Activated naive CD4-positive, alpha-beta T cell treated with anti-CD3 and anti-CD28 coated beads, Interleukin-2, amount 50 U/mL, for 16 hours (primary cell): ENCODE data around the gene SLC24A4.
"Not testable (repeated sequence)": the region's sequence is repeated elsewhere in the genome, so short reads cannot be mapped to it uniquely, and the experiment has no call there.

Experiments used
- DNase-seq: peaks from one replicate; pipeline ENCODE4 v3.0.0-alpha.2; 2020

SLC24A4 gene

GRCh38 chr14:92373336-92373735, 50.4 kb downstream of the SLC24A4 start:
- no peak for DNase-seq

- no peak for DNase-seq
Observed at GRCh38 chr14:92380131-92380530, 57.2 kb downstream of the SLC24A4 start.

GRCh38 chr14:92380582-92380981, 57.6 kb downstream of the SLC24A4 start:
- DNase-seq, result no peak

- DNase-seq, result no peak
Observed at GRCh38 chr14:92382677-92383076, 59.7 kb downstream of the SLC24A4 start.

- DNase-seq, result no peak
Observed at GRCh38 chr14:92383805-92384204, 60.8 kb downstream of the SLC24A4 start.

DNA sequence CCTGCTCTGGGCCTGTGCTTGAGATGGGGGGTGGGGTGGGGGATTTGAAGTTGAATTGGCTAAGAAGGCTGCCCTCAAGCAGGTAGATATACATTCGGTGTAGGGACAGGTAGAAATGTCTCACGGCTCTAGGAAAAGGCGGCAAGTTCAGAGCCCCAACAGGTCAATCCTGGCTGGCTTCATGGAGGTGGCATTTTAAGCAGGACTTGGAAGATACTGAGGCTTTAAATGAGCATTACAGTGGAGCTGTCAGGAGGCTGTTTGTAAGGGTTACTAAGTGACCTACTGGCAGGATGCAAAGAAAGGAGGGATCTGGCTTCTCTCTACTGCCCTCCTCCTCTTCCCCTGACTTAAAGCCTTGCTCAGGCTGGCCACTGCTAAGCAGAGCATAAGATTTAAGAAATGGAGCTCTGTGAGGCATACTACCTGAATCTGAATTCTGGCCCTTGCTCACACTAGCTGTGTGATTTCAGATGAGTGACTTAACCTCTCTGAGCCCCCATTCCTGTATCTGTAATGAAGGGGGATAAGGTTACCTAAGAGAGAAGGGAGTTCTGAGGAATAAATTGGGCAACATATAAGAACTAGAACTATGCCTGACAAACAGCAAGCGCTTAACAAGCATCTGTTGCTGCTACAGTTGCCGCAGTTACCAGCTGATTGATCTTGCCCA, 61.6 kb downstream of the SLC24A4 start:
- DNase-seq, result no peak

GRCh38 chr14:92385561-92385960, 62.6 kb downstream of the SLC24A4 start:
- no peak for DNase-seq

- no peak for DNase-seq
Observed at GRCh38 chr14:92386165-92386564, 63.2 kb downstream of the SLC24A4 start.

GRCh38 chr14:92386637-92387036, 63.7 kb downstream of the SLC24A4 start:
- no peak for DNase-seq

GRCh38 chr14:92387578-92387977, 64.6 kb downstream of the SLC24A4 start:
- no peak for DNase-seq

DNA sequence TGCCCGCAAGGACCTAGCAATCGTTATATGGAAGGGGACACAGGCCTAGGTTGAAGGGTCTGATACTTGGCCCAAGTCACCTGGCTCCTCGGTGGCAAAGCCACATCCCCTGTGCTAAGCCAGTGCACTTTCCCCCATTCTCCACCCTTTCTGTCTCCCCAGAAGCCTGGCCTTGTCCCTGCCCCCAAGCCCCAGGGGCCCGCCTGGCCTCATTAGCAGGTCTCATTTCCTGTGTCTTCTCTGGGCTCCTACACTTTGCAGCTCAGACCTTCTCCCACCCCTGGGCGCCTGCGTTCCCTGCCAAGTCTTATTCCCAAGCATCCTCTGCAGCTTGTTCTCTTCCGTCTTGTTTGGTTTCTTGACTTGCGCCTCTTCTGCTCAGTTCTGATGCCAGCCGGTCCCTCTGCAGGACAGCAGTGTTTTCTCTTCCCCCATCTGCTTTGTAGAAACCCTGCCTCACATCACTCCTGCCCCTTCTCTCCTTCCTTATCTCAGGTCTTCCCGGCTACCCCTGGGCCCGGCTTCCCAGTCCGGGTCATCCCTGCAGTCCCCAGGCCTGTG, 66.7 kb downstream of the SLC24A4 start:
- no peak for DNase-seq

DNA sequence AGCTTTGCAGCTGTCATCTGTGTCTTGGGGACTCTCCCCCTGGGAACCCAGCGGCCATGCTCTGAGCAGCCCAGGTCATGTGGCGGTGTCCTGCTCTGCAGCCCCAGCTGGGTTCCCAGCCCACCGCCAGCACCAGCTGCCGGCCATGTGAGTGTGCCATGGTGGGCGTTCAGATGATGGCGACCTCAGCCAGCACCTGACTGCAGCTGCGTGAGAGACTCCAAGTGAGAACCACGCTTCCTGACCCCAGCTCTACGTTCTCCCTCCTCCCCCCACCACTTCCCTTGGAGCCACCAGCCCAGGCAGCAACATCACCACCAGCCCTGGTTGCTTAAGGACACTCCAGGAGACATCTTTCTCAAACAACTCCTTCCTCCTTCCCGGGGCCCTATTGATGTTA, 68.8 kb downstream of the SLC24A4 start:
- no peak for DNase-seq

- no peak for DNase-seq
Observed at GRCh38 chr14:92392711-92393110, 69.7 kb downstream of the SLC24A4 start.

GRCh38 chr14:92397150-92397952, 74.4 kb downstream of the SLC24A4 start:
- DNase-seq, result no peak

DNA sequence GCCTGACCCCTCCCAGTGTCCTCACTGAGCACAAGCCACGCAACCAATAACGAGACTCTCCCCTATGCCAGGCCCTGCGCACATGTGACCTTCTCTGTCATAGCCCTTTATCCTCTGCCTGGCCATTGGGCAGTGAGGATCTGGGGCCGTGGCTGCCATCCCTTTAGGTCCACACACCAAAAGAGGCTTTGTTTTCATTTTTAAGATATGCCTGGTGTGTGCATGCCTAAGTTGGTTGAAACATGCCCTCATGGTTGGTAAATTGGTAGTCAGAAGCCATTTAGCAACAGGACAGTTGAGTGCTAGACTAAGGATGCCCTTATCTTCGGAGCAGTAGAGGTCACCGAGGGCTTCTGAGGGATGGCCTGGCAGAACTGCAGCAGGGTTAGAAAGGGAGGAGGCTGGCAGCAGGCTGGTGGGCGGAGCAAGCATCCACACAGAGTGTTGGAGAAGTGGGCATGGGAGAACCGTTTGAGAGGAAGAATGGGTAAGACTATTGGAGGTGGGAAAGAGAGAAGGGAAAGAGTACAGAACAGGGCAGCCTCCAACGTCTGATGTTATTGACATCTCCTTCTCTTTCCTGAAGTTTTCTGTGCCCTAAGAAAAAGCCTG, 75.1 kb downstream of the SLC24A4 start:
- DNase-seq, result no peak

GRCh38 chr14:92398888-92399636, 76.1 kb downstream of the SLC24A4 start:
- DNase-seq, result no peak

DNA sequence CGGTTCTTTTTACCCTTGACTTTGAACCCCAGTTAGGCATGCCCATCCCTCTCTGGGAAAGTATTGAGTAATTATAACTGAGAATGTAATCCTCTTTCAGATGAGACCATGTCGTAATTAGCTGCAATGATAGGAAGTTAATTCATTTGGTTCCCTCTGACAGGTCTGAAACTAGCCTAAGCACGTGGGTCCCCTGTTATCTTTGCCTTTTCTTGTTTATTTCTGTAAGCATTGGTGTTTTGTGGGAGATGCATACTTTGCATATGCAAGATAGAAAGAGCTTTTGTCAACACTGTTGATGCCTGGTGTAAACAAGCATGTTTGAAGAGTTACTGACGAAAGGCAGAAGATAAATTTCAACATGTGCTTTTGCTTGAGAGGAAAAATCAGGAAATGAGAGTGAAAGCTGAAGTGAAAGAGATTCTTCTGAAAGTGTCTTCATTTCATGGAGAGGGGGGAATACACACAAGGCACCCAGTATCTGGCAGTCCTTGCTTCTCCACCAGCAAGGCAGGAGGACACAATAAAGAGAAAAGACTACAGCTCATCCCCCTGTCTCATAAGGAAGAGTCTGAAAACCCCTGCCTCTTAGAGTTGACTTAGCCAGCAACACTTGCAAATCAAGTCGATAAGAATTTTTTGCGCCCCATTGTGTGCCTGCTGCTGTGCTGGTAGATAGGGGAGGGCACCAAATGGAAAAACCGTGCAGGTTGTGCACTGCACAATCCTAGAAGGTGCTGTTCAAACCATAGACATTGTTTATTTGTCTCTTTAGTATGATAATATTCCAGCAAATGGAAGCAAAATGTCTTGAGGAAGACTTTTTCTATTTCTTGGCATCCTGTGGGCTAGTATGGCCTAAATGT, 77.8 kb downstream of the SLC24A4 start:
- no peak for DNase-seq

DNA sequence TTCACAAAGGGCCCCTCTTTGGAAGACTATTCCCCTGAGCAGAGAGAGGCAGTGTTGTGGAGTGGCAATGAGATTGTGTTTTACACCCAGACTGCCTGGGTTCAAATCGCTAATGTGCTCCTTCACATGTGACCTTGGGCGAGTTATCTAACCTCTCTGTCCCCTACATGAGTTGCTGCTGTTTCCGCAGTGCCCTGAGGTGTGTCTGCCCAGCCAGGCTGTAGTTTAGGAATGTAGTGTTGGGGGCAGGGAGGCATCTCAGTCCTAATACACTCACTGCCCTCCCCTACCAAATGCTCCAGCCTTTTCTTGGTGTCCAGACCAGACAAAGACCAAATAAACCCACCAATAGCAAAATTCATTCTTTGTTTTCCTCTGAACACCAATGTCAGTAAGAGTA, 78.6 kb downstream of the SLC24A4 start:
- DNase-seq, result no peak

- DNase-seq, result not testable (repeated sequence)
Observed at GRCh38 chr14:92402500-92402899, 79.5 kb downstream of the SLC24A4 start.

GRCh38 chr14:92404018-92404417, 81.1 kb downstream of the SLC24A4 start:
- DNase-seq, result no peak

GRCh38 chr14:92404421-92404820, 81.5 kb downstream of the SLC24A4 start:
- no peak for DNase-seq

DNA sequence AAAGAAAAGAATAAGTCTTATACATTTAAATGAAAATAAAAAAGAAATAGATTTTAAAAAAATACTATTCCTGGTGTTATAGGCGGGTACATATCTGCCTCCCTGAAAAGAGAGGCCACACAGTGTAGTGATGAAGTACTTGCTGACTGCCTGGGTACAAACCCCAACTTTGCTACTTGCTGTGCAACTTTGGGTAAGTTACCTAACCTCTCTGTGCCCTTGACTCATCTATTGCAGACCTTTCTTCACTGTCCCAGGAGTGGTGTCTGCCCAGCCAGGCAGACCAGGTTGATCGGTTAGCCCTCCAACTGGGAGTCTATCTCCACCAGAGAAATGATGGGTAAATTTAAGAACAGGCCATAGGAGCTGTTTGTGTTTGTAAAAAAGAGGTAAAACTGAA, 82.0 kb downstream of the SLC24A4 start:
- DNase-seq, result no peak
